Bronchial epithelial cell (primary cell): Measurements from ENCODE around the gene GRK5. TPM values are rescaled to one million over a fixed set of nuclear protein-coding genes. Genes with fewer than 3 reads are reported as not detected.

Experiments used
- total RNA-seq: library from RNA; depleted of rRNA; stranded (reverse); fragments of >200 nt; gene quantifications from 2 replicates; pipeline ENCODE4 v1.2.1, GENCODE V29; 2014

The GRK5 gene
- total RNA-seq, 1 donor from 2014 or later = 2.4 TPM

Other genes starting within 250 kb of the GRK5 start
- gene NANOS1, start 177.9 kb upstream of the GRK5 start, total RNA-seq = 0.79 and 1.3 TPM in 2 replicates
- 124 and 150 TPM in 2 replicates for gene EIF3A, start 126.8 kb upstream of the GRK5 start, total RNA-seq
- 59.0 and 67.3 TPM in 2 replicates for gene DENND10, start 103.5 kb upstream of the GRK5 start, total RNA-seq
- gene SFXN4, start 41.9 kb upstream of the GRK5 start, total RNA-seq = 19.5 and 21.6 TPM in 2 replicates
- 107 and 110 TPM in 2 replicates for gene PRDX3, start 28.8 kb upstream of the GRK5 start, total RNA-seq